Camera-type eye (tissue), 1 donor: ENCODE results near the gene SUZ12. TPM values are rescaled to one million over a fixed set of nuclear protein-coding genes. Genes with fewer than 3 reads are reported as not detected.

Source experiments
- total RNA-seq: library from RNA; depleted of rRNA; stranded (reverse); fragments of >200 nt; gene quantifications from one replicate; pipeline ENCODE4 v1.2.3, GENCODE V29; 2014

The SUZ12 gene
- 63.8 TPM for total RNA-seq

GRCh38 chr17:31936615-31937609 is at the start of gene SUZ12:
Gene SUZ12 (plus strand): TSS chr17:31937007. CDS start chr17:31937247, 240 bp downstream.

GRCh38 chr17:32006957-32007462 is 70.2 kb downstream of the SUZ12 start, which contains the start of gene LRRC37B:
Gene LRRC37B (plus strand): TSS chr17:32007383. CDS start chr17:32021393, 14,010 bp downstream.

Other genes with a start within 250 kb of the SUZ12 start
- 30.5 TPM for gene COPRS, start 77.8 kb upstream of the SUZ12 start, total RNA-seq
- 61.7 TPM for gene UTP6, start 35.3 kb upstream of the SUZ12 start, total RNA-seq
- 48.4 TPM for gene LRRC37B, start 70.4 kb downstream of the SUZ12 start, total RNA-seq
- gene RHOT1, start 205.5 kb downstream of the SUZ12 start, total RNA-seq: 180 TPM